Measurements from ENCODE around the gene KRTAP3-2. TPM values are rescaled to one million over a fixed set of nuclear protein-coding genes. Genes with fewer than 3 reads are reported as not detected.

The KRTAP3-2 gene
- total and polyA plus RNA-seq, 5 donors from 2014 or later, result not detected

- Mint-ChIP-seq H3K4me1 (no peaks in the 10 kb centered on the region), H3K27ac (no peak within 1 kb of the TSS), H3K9me3 (no peaks in the 10 kb centered on the region), H3K4me3 (no peak within 1 kb of the TSS), H3K27me3 (peaks cover 34% of the 10 kb centered on the region), H3K36me3 (no peaks in the 10 kb centered on the region)
- Histone ChIP-seq H3K27me3 (ENCODE audit: control insufficient read depth, insufficient read depth, low read length) (peaks cover 5% of the 10 kb centered on the region), H3K27ac (ENCODE audit: insufficient read depth, low read length, poor library complexity, severe bottlenecking) (no peak within 1 kb of the TSS), H3K36me3 (ENCODE audit: control insufficient read depth, insufficient read depth, low read length) (no peaks in the 10 kb centered on the region), H3K4me3 (ENCODE audit: low read depth, low read length) (no peak within 1 kb of the TSS), H3K4me1 (ENCODE audit: control insufficient read depth, insufficient read depth, low read length, poor library complexity, severe bottlenecking) (no peaks in the 10 kb centered on the region), H3K9me3 (ENCODE audit: control insufficient read depth in 2 of 2, low read length in 2 of 2) (no peaks in the 10 kb centered on the region)
- ATAC-seq (ENCODE audit: low read depth in 2 of 2) (no peak), DNase-seq (no peak)
These were observed 9.1 kb upstream of the KRTAP3-2 start, which contains the start of gene KRTAP3-1 for GRCh38 chr17:41008811-41009210. KRTAP3-1 (minus strand) TSS chr17:41009128; CDS start chr17:41009074, 54 bp downstream.

GRCh38 chr17:41004397-41004796 lies 4.7 kb upstream of the KRTAP3-2 start:
- Histone ChIP-seq H3K36me3 (ENCODE audit: control insufficient read depth, insufficient read depth, low read length) (no peaks in the 10 kb centered on the region), H3K27ac (ENCODE audit: insufficient read depth, low read length, poor library complexity, severe bottlenecking) (no peak overlapping the region), H3K27me3 (ENCODE audit: control insufficient read depth, insufficient read depth, low read length) (peaks cover 4% of the 10 kb centered on the region), H3K4me1 (ENCODE audit: control insufficient read depth, insufficient read depth, low read length, poor library complexity, severe bottlenecking) (no peaks in the 10 kb centered on the region), H3K9me3 (ENCODE audit: control insufficient read depth in 2 of 2, low read length in 2 of 2) (no peaks in the 10 kb centered on the region), H3K4me3 (ENCODE audit: low read depth, low read length) (no peak overlapping the region)
- Mint-ChIP-seq H3K4me3 (no peak overlapping the region), H3K27me3 (peaks cover 55% of the 10 kb centered on the region), H3K4me1 (no peaks in the 10 kb centered on the region), H3K9me3 (peaks cover 0 to 1% (median 0%) of the 10 kb centered on the region in 7 donors), H3K27ac (no peak overlapping the region), H3K36me3 (no peaks in the 10 kb centered on the region)
- no peak for DNase-seq
- no peak for ATAC-seq (ENCODE audit: low read depth in 2 of 2)

- Mint-ChIP-seq H3K4me1 (no peaks in the 10 kb centered on the region), H3K36me3 (no peaks in the 10 kb centered on the region), H3K27me3 (peaks cover 53% of the 10 kb centered on the region), H3K4me3 (no peak overlapping the region), H3K27ac (no peak overlapping the region), H3K9me3 (peaks cover 0 to 1% (median 0%) of the 10 kb centered on the region in 7 donors)
- Histone ChIP-seq H3K4me3 (ENCODE audit: low read depth, low read length) (no peak overlapping the region), H3K9me3 (ENCODE audit: control insufficient read depth in 2 of 2, low read length in 2 of 2) (no peaks in the 10 kb centered on the region), H3K4me1 (ENCODE audit: control insufficient read depth, insufficient read depth, low read length, poor library complexity, severe bottlenecking) (no peaks in the 10 kb centered on the region), H3K36me3 (ENCODE audit: control insufficient read depth, insufficient read depth, low read length) (no peaks in the 10 kb centered on the region), H3K27ac (ENCODE audit: insufficient read depth, low read length, poor library complexity, severe bottlenecking) (no peak overlapping the region), H3K27me3 (ENCODE audit: control insufficient read depth, insufficient read depth, low read length) (peaks cover 4% of the 10 kb centered on the region)
- no peak for DNase-seq
- ATAC-seq (ENCODE audit: low read depth in 2 of 2), result no peak
These were observed 4.2 kb upstream of the KRTAP3-2 start for GRCh38 chr17:41003926-41004325.

- Mint-ChIP-seq H3K9me3 (peaks cover 0 to 1% (median 0%) of the 10 kb centered on the region in 7 donors), H3K27me3 (peaks cover 50% of the 10 kb centered on the region), H3K4me3 (no peak overlapping the region), H3K36me3 (no peaks in the 10 kb centered on the region), H3K4me1 (no peaks in the 10 kb centered on the region), H3K27ac (no peak overlapping the region)
- H3K36me3 ChIP-seq (ENCODE audit: control insufficient read depth, insufficient read depth, low read length), result no peaks in the 10 kb centered on the region
- ATAC-seq (ENCODE audit: low read depth in 2 of 2), result no peak
- no peaks in the 10 kb centered on the region for H3K4me1 ChIP-seq (ENCODE audit: control insufficient read depth, insufficient read depth, low read length, poor library complexity, severe bottlenecking)
- H3K9me3 ChIP-seq (ENCODE audit: control insufficient read depth in 2 of 2, low read length in 2 of 2), result no peaks in the 10 kb centered on the region
- no peak for DNase-seq
- H3K27me3 ChIP-seq (ENCODE audit: control insufficient read depth, insufficient read depth, low read length), result peaks cover 4% of the 10 kb centered on the region
- no peak overlapping the region for H3K27ac ChIP-seq (ENCODE audit: insufficient read depth, low read length, poor library complexity, severe bottlenecking)
- H3K4me3 ChIP-seq (ENCODE audit: low read depth, low read length), result no peak overlapping the region
These were observed 3.1 kb upstream of the KRTAP3-2 start for GRCh38 chr17:41002814-41003213.

GRCh38 chr17:41001795-41002194 lies 2.1 kb upstream of the KRTAP3-2 start:
- no peaks in the 10 kb centered on the region for H3K9me3 ChIP-seq (ENCODE audit: control insufficient read depth in 2 of 2, low read length in 2 of 2)
- Mint-ChIP-seq H3K4me1 (no peaks in the 10 kb centered on the region), H3K27me3 (peaks cover 57% of the 10 kb centered on the region), H3K36me3 (no peaks in the 10 kb centered on the region), H3K9me3 (peaks cover 0 to 1% (median 0%) of the 10 kb centered on the region in 7 donors), H3K27ac (no peak overlapping the region), H3K4me3 (no peak overlapping the region)
- no peaks in the 10 kb centered on the region for H3K36me3 ChIP-seq (ENCODE audit: control insufficient read depth, insufficient read depth, low read length)
- H3K4me1 ChIP-seq (ENCODE audit: control insufficient read depth, insufficient read depth, low read length, poor library complexity, severe bottlenecking), result no peaks in the 10 kb centered on the region
- no peak overlapping the region for H3K4me3 ChIP-seq (ENCODE audit: low read depth, low read length)
- ATAC-seq (ENCODE audit: low read depth in 2 of 2) (no peak), DNase-seq (no peak)
- H3K27me3 ChIP-seq (ENCODE audit: control insufficient read depth, insufficient read depth, low read length), result peaks cover 7% of the 10 kb centered on the region
- no peak overlapping the region for H3K27ac ChIP-seq (ENCODE audit: insufficient read depth, low read length, poor library complexity, severe bottlenecking)

GRCh38 chr17:40997361-40997760 lies 2.3 kb downstream of the KRTAP3-2 start:
- Histone ChIP-seq H3K27me3 (ENCODE audit: control insufficient read depth, insufficient read depth, low read length) (peaks cover 14% of the 10 kb centered on the region), H3K27ac (ENCODE audit: insufficient read depth, low read length, poor library complexity, severe bottlenecking) (no peak overlapping the region), H3K4me1 (ENCODE audit: control insufficient read depth, insufficient read depth, low read length, poor library complexity, severe bottlenecking) (no peaks in the 10 kb centered on the region), H3K36me3 (ENCODE audit: control insufficient read depth, insufficient read depth, low read length) (no peaks in the 10 kb centered on the region), H3K9me3 (ENCODE audit: control insufficient read depth in 2 of 2, low read length in 2 of 2) (no peaks in the 10 kb centered on the region), H3K4me3 (ENCODE audit: low read depth, low read length) (no peak overlapping the region)
- Mint-ChIP-seq H3K4me1 (no peaks in the 10 kb centered on the region), H3K36me3 (no peaks in the 10 kb centered on the region), H3K27ac (no peak overlapping the region), H3K27me3 (peaks cover 59% of the 10 kb centered on the region), H3K4me3 (no peak overlapping the region), H3K9me3 (peaks cover 0 to 3% (median 0%) of the 10 kb centered on the region in 7 donors)
- DNase-seq, result no peak
- ATAC-seq (ENCODE audit: low read depth in 2 of 2), result no peak

GRCh38 chr17:40996829-40997228 lies 2.9 kb downstream of the KRTAP3-2 start:
- Mint-ChIP-seq H3K27me3 (peaks cover 56% of the 10 kb centered on the region), H3K27ac (no peak overlapping the region), H3K36me3 (no peaks in the 10 kb centered on the region), H3K9me3 (peaks cover 0 to 3% (median 0%) of the 10 kb centered on the region in 7 donors), H3K4me1 (no peaks in the 10 kb centered on the region), H3K4me3 (no peak overlapping the region)
- no peaks in the 10 kb centered on the region for H3K9me3 ChIP-seq (ENCODE audit: control insufficient read depth in 2 of 2, low read length in 2 of 2)
- DNase-seq (no peak), ATAC-seq (ENCODE audit: low read depth in 2 of 2) (no peak)
- H3K27ac ChIP-seq (ENCODE audit: insufficient read depth, low read length, poor library complexity, severe bottlenecking), result no peak overlapping the region
- H3K27me3 ChIP-seq (ENCODE audit: control insufficient read depth, insufficient read depth, low read length), result peaks cover 16% of the 10 kb centered on the region
- no peaks in the 10 kb centered on the region for H3K4me1 ChIP-seq (ENCODE audit: control insufficient read depth, insufficient read depth, low read length, poor library complexity, severe bottlenecking)
- no peaks in the 10 kb centered on the region for H3K36me3 ChIP-seq (ENCODE audit: control insufficient read depth, insufficient read depth, low read length)
- no peak overlapping the region for H3K4me3 ChIP-seq (ENCODE audit: low read depth, low read length)

GRCh38 chr17:40995116-40995515 lies 4.6 kb downstream of the KRTAP3-2 start:
- H3K4me1 Mint-ChIP-seq, result no peaks in the 10 kb centered on the region
- no peaks in the 10 kb centered on the region for H3K9me3 ChIP-seq (ENCODE audit: control insufficient read depth in 2 of 2, low read length in 2 of 2)
- peaks cover 57% of the 10 kb centered on the region for H3K27me3 Mint-ChIP-seq
- no peaks in the 10 kb centered on the region for H3K36me3 ChIP-seq (ENCODE audit: control insufficient read depth, insufficient read depth, low read length)
- no peak for DNase-seq
- H3K4me3 ChIP-seq (ENCODE audit: low read depth, low read length), result no peak overlapping the region
- H3K27ac Mint-ChIP-seq, result no peak overlapping the region
- no peaks in the 10 kb centered on the region for H3K4me1 ChIP-seq (ENCODE audit: control insufficient read depth, insufficient read depth, low read length, poor library complexity, severe bottlenecking)
- H3K27ac ChIP-seq (ENCODE audit: insufficient read depth, low read length, poor library complexity, severe bottlenecking), result no peak overlapping the region
- peaks cover 16% of the 10 kb centered on the region for H3K27me3 ChIP-seq (ENCODE audit: control insufficient read depth, insufficient read depth, low read length)
- H3K9me3 Mint-ChIP-seq, result peaks cover 0 to 3% (median 0%) of the 10 kb centered on the region in 7 donors
- H3K4me3 Mint-ChIP-seq, result no peak overlapping the region
- ATAC-seq (ENCODE audit: low read depth in 2 of 2), result no peak
- no peaks in the 10 kb centered on the region for H3K36me3 Mint-ChIP-seq

All from CD4-positive, CD25-positive, alpha-beta regulatory T cell (primary cell).